Measurements from ENCODE around the gene LRP4. TPM values are rescaled to one million over a fixed set of nuclear protein-coding genes. Genes with fewer than 3 reads are reported as not detected.

Gene LRP4
- total and polyA plus RNA-seq, 2 donors from 2014 or later, result 1.8 to 3.7 TPM

GRCh38 chr11:46845740-46846509 lies 72.4 kb downstream of the LRP4 start, which contains the start of gene CKAP5:
Gene CKAP5, minus strand, starts transcription at chr11:46846280. Its CDS starts 25,049 bp downstream, at chr11:46821231.
- no peak for FAIRE-seq

GRCh38 chr11:46845440-46845739 lies 73.0 kb downstream of the LRP4 start:
- H3K9me3 ChIP-seq (ENCODE audit: control insufficient read depth in 2 of 3, insufficient read depth in 1 of 3, low read length in 3 of 3), result no peaks in the 10 kb centered on the region
- no peaks in the 10 kb centered on the region for H3K36me3 ChIP-seq (ENCODE audit: control insufficient read depth in 2 of 3, insufficient read depth in 3 of 3, low read length in 3 of 3)

More at GRCh38 chr11:46845740-46846509, 72.4 kb downstream of the LRP4 start, which contains the start of gene CKAP5:
- peak within 1 kb of the TSS; percentile 79 to 95 (median 92) for H3K4me3 ChIP-seq (ENCODE audit: low read length in 3 of 3)
- H3K36me3 ChIP-seq (ENCODE audit: control insufficient read depth in 2 of 3, insufficient read depth in 3 of 3, low read length in 3 of 3), result no peaks in the 10 kb centered on the region
- H3K4me1 ChIP-seq (ENCODE audit: control insufficient read depth in 2 of 3, insufficient read depth in 2 of 3, low read depth in 1 of 3, low read length in 3 of 3), result peaks cover 0 to 3% (median 0%) of the 10 kb centered on the region in 3 donors
- TF ChIP-seq CTCF (IDR thresholded peaks at IDR 0.05; ENCODE audit: borderline replicate concordance, extremely low read depth, insufficient read depth), result no peak
- H3K27me3 ChIP-seq (ENCODE audit: control insufficient read depth, insufficient read depth, low read length), result no peaks in the 10 kb centered on the region
- intact Hi-C loops (cut with DNase I), result no loop called here
- peak within 1 kb of the TSS; percentile 65 to 76 for H3K27ac ChIP-seq (ENCODE audit: low read depth in 2 of 2, low read length in 2 of 2)
- DNase-seq, result peak; percentile 92 to 96 (median 95)
- H3K9ac ChIP-seq (ENCODE audit: low read length in 3 of 3), result peak within 1 kb of the TSS; percentile 83 to 85 (median 85)
- H3K9me3 ChIP-seq (ENCODE audit: control insufficient read depth in 2 of 3, insufficient read depth in 1 of 3, low read length in 3 of 3), result no peaks in the 10 kb centered on the region

GRCh38 chr11:46840116-46840515 lies 78.2 kb downstream of the LRP4 start:
- Histone ChIP-seq H3K36me3 (ENCODE audit: control insufficient read depth in 2 of 3, insufficient read depth in 3 of 3, low read length in 3 of 3) (no peaks in the 10 kb centered on the region), H3K27ac (ENCODE audit: low read depth in 2 of 2, low read length in 2 of 2) (no peak overlapping the region), H3K4me3 (ENCODE audit: low read length in 3 of 3) (no peak overlapping the region), H3K27me3 (ENCODE audit: control insufficient read depth, insufficient read depth, low read length) (no peaks in the 10 kb centered on the region), H3K9ac (ENCODE audit: low read length in 3 of 3) (no peak overlapping the region), H3K4me1 (ENCODE audit: control insufficient read depth in 2 of 3, insufficient read depth in 2 of 3, low read depth in 1 of 3, low read length in 3 of 3) (no peaks in the 10 kb centered on the region), H3K9me3 (ENCODE audit: control insufficient read depth in 2 of 3, insufficient read depth in 1 of 3, low read length in 3 of 3) (no peaks in the 10 kb centered on the region)
- FAIRE-seq, result no peak
- intact Hi-C loops (cut with DNase I), result no loop called here
- no peak for TF ChIP-seq CTCF (IDR thresholded peaks at IDR 0.05; ENCODE audit: borderline replicate concordance, extremely low read depth, insufficient read depth)
- DNase-seq, result no peak

More at GRCh38 chr11:46845440-46845739, 73.0 kb downstream of the LRP4 start:
- intact Hi-C loops (cut with DNase I), result no loop called here
- no peak for TF ChIP-seq CTCF (IDR thresholded peaks at IDR 0.05; ENCODE audit: borderline replicate concordance, extremely low read depth, insufficient read depth)
- H3K27me3 ChIP-seq (ENCODE audit: control insufficient read depth, insufficient read depth, low read length), result no peaks in the 10 kb centered on the region
- DNase-seq, result no peak
- H3K4me1 ChIP-seq (ENCODE audit: control insufficient read depth in 2 of 3, insufficient read depth in 2 of 3, low read depth in 1 of 3, low read length in 3 of 3), result peaks cover 0 to 3% (median 0%) of the 10 kb centered on the region in 3 donors
- FAIRE-seq, result no peak
- peak overlapping the region; percentile 83 to 85 (median 85) for H3K9ac ChIP-seq (ENCODE audit: low read length in 3 of 3)
- H3K27ac ChIP-seq (ENCODE audit: low read depth in 2 of 2, low read length in 2 of 2), result no peak overlapping the region
- peak overlapping the region; percentile 79 to 95 (median 92) for H3K4me3 ChIP-seq (ENCODE audit: low read length in 3 of 3)

Measured in kidney (tissue), 14 donors.